ENCODE measurements around the gene PLPP2.
A peak's percentile ranks its signal among the peaks of the same experiment; 100 is the strongest.
"Not testable (repeated sequence)": the region's sequence is repeated elsewhere in the genome, so short reads cannot be mapped to it uniquely, and the experiment has no call there.

The PLPP2 gene

DNA sequence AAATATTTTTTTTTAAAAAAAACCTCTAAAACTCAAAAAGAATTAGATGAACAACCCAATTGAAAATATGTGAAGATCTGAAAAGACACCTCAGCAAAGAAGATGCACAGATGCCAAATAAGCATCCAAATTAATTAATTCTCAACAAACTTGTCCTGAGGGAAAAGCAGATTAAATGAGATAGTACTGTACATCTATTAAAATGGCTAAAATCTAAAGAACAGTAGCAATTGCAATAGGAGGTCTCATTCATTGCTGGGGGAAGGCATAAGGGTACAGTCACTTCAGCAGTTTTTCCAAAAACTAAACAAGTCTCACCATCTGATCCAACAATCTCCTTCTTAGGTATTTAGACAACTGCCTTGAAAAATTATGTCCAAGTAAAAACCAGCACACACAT lies 22.0 kb downstream of the PLPP2 start:
- POLR2A ChIA-PET = no interaction called here
- CTCF ChIA-PET = no interaction called here
- H3K4me3 ChIP-seq (ENCODE audit: low read depth, low read length) = no peak overlapping the region
- TF ChIP-seq, protein P1, sequence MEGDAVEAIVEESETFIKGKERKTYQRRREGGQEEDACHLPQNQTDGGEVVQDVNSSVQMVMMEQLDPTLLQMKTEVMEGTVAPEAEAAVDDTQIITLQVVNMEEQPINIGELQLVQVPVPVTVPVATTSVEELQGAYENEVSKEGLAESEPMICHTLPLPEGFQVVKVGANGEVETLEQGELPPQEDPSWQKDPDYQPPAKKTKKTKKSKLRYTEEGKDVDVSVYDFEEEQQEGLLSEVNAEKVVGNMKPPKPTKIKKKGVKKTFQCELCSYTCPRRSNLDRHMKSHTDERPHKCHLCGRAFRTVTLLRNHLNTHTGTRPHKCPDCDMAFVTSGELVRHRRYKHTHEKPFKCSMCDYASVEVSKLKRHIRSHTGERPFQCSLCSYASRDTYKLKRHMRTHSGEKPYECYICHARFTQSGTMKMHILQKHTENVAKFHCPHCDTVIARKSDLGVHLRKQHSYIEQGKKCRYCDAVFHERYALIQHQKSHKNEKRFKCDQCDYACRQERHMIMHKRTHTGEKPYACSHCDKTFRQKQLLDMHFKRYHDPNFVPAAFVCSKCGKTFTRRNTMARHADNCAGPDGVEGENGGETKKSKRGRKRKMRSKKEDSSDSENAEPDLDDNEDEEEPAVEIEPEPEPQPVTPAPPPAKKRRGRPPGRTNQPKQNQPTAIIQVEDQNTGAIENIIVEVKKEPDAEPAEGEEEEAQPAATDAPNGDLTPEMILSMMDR (IDR thresholded peaks at IDR 0.05; ENCODE audit: insufficient read depth, low read length, missing control alignments) = no peak
- no peak for DNase-seq (ENCODE audit: low read depth, low spot score)

DNA sequence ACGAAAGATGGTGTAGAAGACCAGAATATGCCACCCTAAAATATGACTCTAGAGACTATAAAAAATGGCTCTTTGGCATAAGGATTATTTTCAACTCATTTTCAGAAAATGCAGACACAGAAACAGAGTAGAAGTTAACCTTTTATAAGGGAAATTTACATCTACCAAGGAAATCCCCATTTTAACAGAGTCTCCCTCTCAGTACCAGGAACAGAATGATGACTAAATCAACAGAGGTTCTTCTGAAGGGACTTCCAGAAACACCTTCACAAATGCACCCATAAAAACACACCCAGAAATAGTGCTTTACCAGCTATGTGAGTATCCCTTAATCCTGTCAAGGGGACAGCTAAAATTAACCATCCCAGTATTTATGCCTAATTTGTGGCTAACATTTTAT lies 29.1 kb downstream of the PLPP2 start:
- DNase-seq (ENCODE audit: low read depth, low spot score) = no peak
- TF ChIP-seq, protein P1 (IDR thresholded peaks at IDR 0.05; ENCODE audit: insufficient read depth, low read length, missing control alignments) = no peak
- H3K4me3 ChIP-seq (ENCODE audit: low read depth, low read length) = no peak overlapping the region
- CTCF ChIA-PET = no interaction called here
- POLR2A ChIA-PET = no interaction called here

DNA sequence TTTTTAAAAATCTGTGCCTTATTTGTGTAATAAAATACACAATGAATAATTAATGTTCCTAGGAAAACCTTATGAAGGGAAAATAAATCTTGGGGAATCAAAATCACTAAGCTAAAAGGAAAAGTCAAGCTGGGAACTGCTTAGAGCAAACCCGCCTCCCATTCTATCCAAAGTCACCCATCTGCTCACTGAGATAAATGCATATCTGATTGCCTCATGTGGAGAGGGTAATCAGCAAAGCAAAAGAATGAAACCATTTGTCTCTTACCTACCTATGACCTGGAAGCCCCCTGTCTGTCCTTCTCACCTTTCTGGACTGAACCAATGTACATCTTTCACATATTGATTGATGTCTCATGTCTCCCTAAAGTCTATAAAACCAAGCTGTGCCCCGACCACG lies 34.4 kb downstream of the PLPP2 start:
- DNase-seq (ENCODE audit: low read depth, low spot score); H3K4me3 ChIP-seq (ENCODE audit: low read depth, low read length); POLR2A ChIA-PET: not testable (repeated sequence)
- CTCF ChIA-PET = interaction anchor here (1.7 kb wide), 1 partner anchor 10 kb away, joined by 15 read pairs; no protein-coding TSS in a partner anchor

DNA sequence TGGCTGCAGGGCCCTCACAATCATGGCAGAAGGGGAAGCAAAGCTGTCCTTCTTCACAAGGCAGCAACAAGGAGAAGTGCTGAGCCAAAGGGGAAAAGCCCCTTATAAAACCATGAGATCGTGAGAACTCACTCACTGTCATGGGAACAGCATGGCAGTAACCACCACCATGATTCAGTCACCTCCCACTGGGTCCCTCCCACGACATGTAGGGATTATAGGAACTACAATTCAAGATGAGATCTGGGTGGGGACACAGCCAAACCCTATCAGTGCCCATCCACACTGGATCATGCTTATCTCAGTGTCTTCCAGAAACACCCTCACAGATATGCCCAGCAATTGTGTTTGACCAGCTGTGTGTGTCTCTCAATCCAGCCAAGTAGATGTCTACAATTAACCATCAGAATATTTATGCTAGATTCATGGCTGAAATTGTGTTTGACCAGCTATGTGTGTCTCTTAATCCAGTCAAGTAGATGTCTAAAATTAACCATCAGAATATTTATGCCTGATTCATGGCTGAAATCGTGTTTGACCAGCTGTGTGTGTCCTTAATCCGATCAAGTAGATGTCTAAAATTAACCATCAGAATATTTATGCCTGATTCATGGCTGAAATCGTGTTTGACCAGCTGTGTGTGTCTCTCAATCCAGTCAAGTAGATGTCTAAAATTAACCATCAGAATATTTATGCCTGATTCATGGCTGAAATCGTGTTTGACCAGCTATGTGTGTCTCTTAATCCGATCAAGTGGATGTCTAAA lies 38.6 kb downstream of the PLPP2 start:
- H3K4me3 ChIP-seq (ENCODE audit: low read depth, low read length); POLR2A ChIA-PET; DNase-seq (ENCODE audit: low read depth, low spot score): not testable (repeated sequence)
- CTCF ChIA-PET = interaction anchor here (0.9 kb wide), 1 partner anchor 15 kb away, joined by 4 read pairs; no protein-coding TSS in a partner anchor

DNA sequence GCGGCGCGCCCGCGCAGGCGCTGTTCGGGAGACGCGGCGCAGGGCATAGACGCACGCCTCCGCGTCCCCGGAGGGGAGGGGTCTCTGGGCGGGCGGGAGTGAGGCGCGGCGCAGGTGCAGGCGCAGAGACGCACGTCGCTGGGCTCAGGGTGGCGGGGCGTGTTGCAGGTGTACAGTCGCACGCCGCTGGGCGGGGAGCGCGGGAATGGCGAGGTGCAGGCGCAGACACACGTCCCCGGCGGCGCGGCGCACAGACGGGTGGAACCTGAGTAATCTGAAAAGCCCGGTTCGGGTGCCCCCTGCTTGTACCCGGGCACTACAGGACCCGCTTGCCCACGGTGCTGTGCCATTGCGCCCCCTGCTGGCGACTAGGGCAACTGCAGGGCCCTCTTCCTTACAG lies 44.7 kb downstream of the PLPP2 start:
- ChIA-PET POLR2A (no interaction called here), CTCF (no interaction called here)
- TF ChIP-seq, protein P1 (IDR thresholded peaks at IDR 0.05; ENCODE audit: insufficient read depth, low read length, missing control alignments) = no peak
- no peak for DNase-seq (ENCODE audit: low read depth, low spot score)
- H3K4me3 ChIP-seq (ENCODE audit: low read depth, low read length) = no peak overlapping the region

DNA sequence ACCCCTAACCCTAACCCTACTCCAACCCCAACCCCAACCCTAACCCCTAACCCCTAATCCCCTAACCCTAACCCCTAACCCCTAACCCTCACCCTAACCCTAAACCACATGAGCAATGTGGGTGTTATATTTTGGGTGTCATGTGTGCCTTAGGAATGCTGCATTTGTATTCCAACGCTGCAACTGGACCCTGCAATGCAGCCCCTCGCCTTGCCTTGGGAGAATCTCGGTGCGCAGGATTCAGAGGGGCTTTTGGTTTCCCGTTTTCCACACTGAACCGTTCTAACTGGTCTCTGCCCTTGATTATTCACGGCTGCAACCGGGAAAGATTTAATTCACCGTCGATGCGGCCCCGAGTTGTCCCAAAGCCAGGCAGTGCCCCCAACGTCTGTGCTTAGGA lies 45.3 kb downstream of the PLPP2 start:
- CTCF ChIA-PET; POLR2A ChIA-PET; DNase-seq (ENCODE audit: low read depth, low spot score): not testable (repeated sequence)
- peak overlapping the region; percentile 49 for H3K4me3 ChIP-seq (ENCODE audit: low read depth, low read length)

DNA sequence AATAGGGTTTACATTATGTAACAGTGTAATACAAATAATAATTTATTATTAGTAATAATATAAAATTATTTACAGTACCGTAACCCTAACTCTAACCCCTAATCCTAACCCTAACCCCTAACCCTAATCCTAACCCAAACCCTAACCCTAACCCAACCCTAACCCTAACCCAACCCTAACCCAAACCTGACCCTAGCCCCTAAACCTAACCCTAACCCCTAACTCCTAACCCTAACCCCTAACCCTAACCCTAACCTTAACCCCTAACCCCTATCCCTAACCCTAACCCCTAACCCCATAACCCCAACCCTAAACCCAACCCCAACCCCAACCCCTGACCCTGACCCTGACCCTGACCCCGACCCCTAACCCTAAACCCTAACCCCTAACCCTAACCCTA lies 45.7 kb downstream of the PLPP2 start:
- CTCF ChIA-PET = no interaction called here
- no peak for DNase-seq (ENCODE audit: low read depth, low spot score)
- TF ChIP-seq, protein P1 (IDR thresholded peaks at IDR 0.05; ENCODE audit: insufficient read depth, low read length, missing control alignments) = no peak
- no peak overlapping the region for H3K4me3 ChIP-seq (ENCODE audit: low read depth, low read length)
- POLR2A ChIA-PET = no interaction called here

Measured in AG04449 (cell line).